Thyroid gland (tissue), 4 donors: Measurements from ENCODE around the gene NEDD4. TPM values are rescaled to one million over a fixed set of nuclear protein-coding genes. Genes with fewer than 3 reads are reported as not detected.

Experiments
- DNase-seq, 2 donors: peaks; one replicate each; pipeline ENCODE4 v3.0.0-alpha.2; 2019
- H3K27ac ChIP-seq, 3 donors: fragments of 200-600 bp; sonication (generic); 1 replicate in 2 of 3; 2 replicates in 1 of 3; pipeline ENCODE4 v1.5.1; 2016 to 2019; ENCODE audit warnings: mild to moderate bottlenecking in 1 of 3, moderate library complexity in 1 of 3
- H3K27me3 ChIP-seq: fragments of 200-600 bp; sonication (generic); one replicate; pipeline ENCODE4 v1.5.1; 2019
- H3K36me3 ChIP-seq, 2 donors: fragments of 200-600 bp; sonication (generic); one replicate each; pipeline ENCODE4 v1.5.1; 2016 to 2019
- H3K4me1 ChIP-seq, 2 donors: fragments of 200-600 bp; sonication (generic); one replicate each; pipeline ENCODE4 v1.5.1; 2017 to 2019
- H3K4me3 ChIP-seq, 3 donors: fragments of 200-600 bp; sonication (generic); replicated peaks in 1 of 3; 1 replicate in 2 of 3; 2 replicates in 1 of 3; pipeline ENCODE4 v1.5.1; 2016; ENCODE audit warnings: mild to moderate bottlenecking in 1 of 3
- H3K9me3 ChIP-seq: fragments of 200-600 bp; sonication (generic); one replicate; pipeline ENCODE4 v1.5.1; 2017
- POLR2A ChIP-seq, 2 donors: fragments of 450-650 bp; IDR thresholded peaks; one replicate each; pipeline ENCODE4 v1.6.1; 2017; ENCODE audit warnings: antibody characterized with exemption in 2 of 2, mild to moderate bottlenecking in 2 of 2, moderate library complexity in 1 of 2
- WGBS, 2 donors: methylation state at CpG; one replicate each; pipeline ENCODE4 v1.1.5; 2017; 5-methylcytosine and 5-hydroxymethylcytosine counted together
- intact Hi-C: fragments of 100-400 bp; cut with DNase I; formaldehyde crosslinking; loops from one replicate; pipeline ENCODE4 v1.15.1; 2023
- total RNA-seq, 4 donors: library from RNA; depleted of rRNA; stranded (reverse); fragments of >200 nt; gene quantifications; one replicate each; pipeline ENCODE4 v1.2.3, GENCODE V29; 2016
- TF ChIP-seq, protein P1 (sequence below), 6 experiments: fragments of 200-600 bp in 3 of 6; fragments of 450-650 bp in 3 of 6; sonication (generic) in 3 of 6; IDR thresholded peaks; one replicate each; pipeline ENCODE4 v1.5.1; 2016 to 2019; ENCODE audit warnings: antibody characterized with exemption in 6 of 6, mild to moderate bottlenecking in 2 of 6, inconsistent platforms in 1 of 6, moderate library complexity in 1 of 6

The NEDD4 gene
- total RNA-seq, 4 donors from 2014 or later = 10.1 to 22.1 (median 19.2) TPM

GRCh38 chr15:55998478-55998877, 5.1 kb upstream of the NEDD4 start:
- TF ChIP-seq, protein P1, sequence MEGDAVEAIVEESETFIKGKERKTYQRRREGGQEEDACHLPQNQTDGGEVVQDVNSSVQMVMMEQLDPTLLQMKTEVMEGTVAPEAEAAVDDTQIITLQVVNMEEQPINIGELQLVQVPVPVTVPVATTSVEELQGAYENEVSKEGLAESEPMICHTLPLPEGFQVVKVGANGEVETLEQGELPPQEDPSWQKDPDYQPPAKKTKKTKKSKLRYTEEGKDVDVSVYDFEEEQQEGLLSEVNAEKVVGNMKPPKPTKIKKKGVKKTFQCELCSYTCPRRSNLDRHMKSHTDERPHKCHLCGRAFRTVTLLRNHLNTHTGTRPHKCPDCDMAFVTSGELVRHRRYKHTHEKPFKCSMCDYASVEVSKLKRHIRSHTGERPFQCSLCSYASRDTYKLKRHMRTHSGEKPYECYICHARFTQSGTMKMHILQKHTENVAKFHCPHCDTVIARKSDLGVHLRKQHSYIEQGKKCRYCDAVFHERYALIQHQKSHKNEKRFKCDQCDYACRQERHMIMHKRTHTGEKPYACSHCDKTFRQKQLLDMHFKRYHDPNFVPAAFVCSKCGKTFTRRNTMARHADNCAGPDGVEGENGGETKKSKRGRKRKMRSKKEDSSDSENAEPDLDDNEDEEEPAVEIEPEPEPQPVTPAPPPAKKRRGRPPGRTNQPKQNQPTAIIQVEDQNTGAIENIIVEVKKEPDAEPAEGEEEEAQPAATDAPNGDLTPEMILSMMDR (IDR thresholded peaks at IDR 0.05) = no peak
- no peak for TF ChIP-seq POLR2A (IDR thresholded peaks at IDR 0.05)
- DNase-seq = no peak
- no peaks in the 10 kb centered on the region for H3K9me3 ChIP-seq
- H3K27me3 ChIP-seq = no peaks in the 10 kb centered on the region
- no peak overlapping the region for H3K4me3 ChIP-seq
- no peak overlapping the region for H3K27ac ChIP-seq
- no peaks in the 10 kb centered on the region for H3K36me3 ChIP-seq
- 84 to 93% methylated on average over 1 of the region's 1 CpG for WGBS, 2 donors
- intact Hi-C loops = no loop called here
- H3K4me1 ChIP-seq = no peaks in the 10 kb centered on the region

- intact Hi-C loops = no loop called here
- 3 to 11% methylated on average over 6 to 24 of the region's 41 CpGs for WGBS, 2 donors
These were observed 570 bp upstream of the NEDD4 start for GRCh38 chr15:55993804-55994560.

DNA sequence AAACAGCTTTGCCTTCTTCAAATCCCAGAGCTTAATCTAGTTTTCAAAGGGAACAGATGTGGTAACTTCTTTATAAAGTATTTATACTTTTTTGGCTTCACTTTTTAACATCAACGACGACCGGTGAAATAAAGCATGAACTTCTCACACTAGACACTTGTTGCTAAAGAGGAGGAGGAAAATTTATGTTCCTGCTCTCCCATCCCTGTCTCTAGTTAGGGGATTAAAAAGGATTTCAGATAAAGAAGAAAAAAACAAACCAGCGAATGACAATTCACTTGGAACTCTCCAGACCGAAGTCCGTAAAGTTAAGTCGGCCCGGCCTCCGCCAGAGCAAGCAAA, 672 bp downstream of the NEDD4 start:
- no peak for DNase-seq
- TF ChIP-seq POLR2A (IDR thresholded peaks at IDR 0.05) = no peak
- TF ChIP-seq, protein P1 (IDR thresholded peaks at IDR 0.05) = no peak
- Histone ChIP-seq H3K4me1 (no peaks in the 10 kb centered on the region), H3K4me3 (peak overlapping the region; percentile 45 to 95 (median 89)), H3K9me3 (no peaks in the 10 kb centered on the region), H3K27ac (peak overlapping the region; percentile 82 to 93 (median 82)), H3K36me3 (no peaks in the 10 kb centered on the region), H3K27me3 (no peaks in the 10 kb centered on the region)
- 2 to 3% methylated on average over 9 of the region's 9 CpGs for WGBS, 2 donors
- intact Hi-C loops = no loop called here

More at GRCh38 chr15:55993804-55994560, 570 bp upstream of the NEDD4 start:
- H3K27ac ChIP-seq = peak overlapping the region; percentile 7 to 93 (median 87)
- TF ChIP-seq, protein P1 (IDR thresholded peaks at IDR 0.05) = no peak
- TF ChIP-seq POLR2A (IDR thresholded peaks at IDR 0.05) = no peak
- H3K27me3 ChIP-seq = no peaks in the 10 kb centered on the region
- no peaks in the 10 kb centered on the region for H3K9me3 ChIP-seq
- DNase-seq = no peak
- H3K36me3 ChIP-seq = no peaks in the 10 kb centered on the region
- H3K4me3 ChIP-seq = peak overlapping the region in 2 of 3 donors; percentile 21 to 89
- H3K4me1 ChIP-seq = no peaks in the 10 kb centered on the region

GRCh38 chr15:55991802-55992768, 1.3 kb downstream of the NEDD4 start:
- no peaks in the 10 kb centered on the region for H3K9me3 ChIP-seq
- H3K27ac ChIP-seq = peak overlapping the region in 1 of 3 donors; percentile 93
- H3K27me3 ChIP-seq = no peaks in the 10 kb centered on the region
- H3K4me1 ChIP-seq = no peaks in the 10 kb centered on the region
- intact Hi-C loops = no loop called here
- no peak for DNase-seq
- WGBS, 2 donors = 65 to 68% methylated on average over 12 of the region's 12 CpGs
- H3K36me3 ChIP-seq = no peaks in the 10 kb centered on the region
- H3K4me3 ChIP-seq = peak overlapping the region in 2 of 3 donors; percentile 89 to 95
- TF ChIP-seq, protein P1 (IDR thresholded peaks at IDR 0.05) = no peak
